Measurements from ENCODE around the gene GFOD1.
"Not testable (repeated sequence)": the region's sequence is repeated elsewhere in the genome, so short reads cannot be mapped to it uniquely, and the experiment has no call there.

The GFOD1 gene

GRCh38 chr6:13400772-13401171, 86.6 kb downstream of the GFOD1 start:
- DNase-seq: no peak

GRCh38 chr6:13398421-13398994, 88.9 kb downstream of the GFOD1 start:
- DNase-seq: no peak

GRCh38 chr6:13398069-13398381, 89.4 kb downstream of the GFOD1 start:
- DNase-seq: no peak

- no peak for DNase-seq
Observed at GRCh38 chr6:13397359-13398068, 89.9 kb downstream of the GFOD1 start.

GRCh38 chr6:13396241-13396792, 91.1 kb downstream of the GFOD1 start:
- DNase-seq: no peak

- peak; percentile 67 to 78 for DNase-seq
Observed at GRCh38 chr6:13395272-13396237, 91.8 kb downstream of the GFOD1 start.

- no peak for DNase-seq
Observed at GRCh38 chr6:13392462-13392861, 94.9 kb downstream of the GFOD1 start.

- no peak for DNase-seq
Observed at GRCh38 chr6:13391537-13391936, 95.9 kb downstream of the GFOD1 start.

GRCh38 chr6:13390658-13391057, 96.7 kb downstream of the GFOD1 start:
- DNase-seq: no peak

- DNase-seq: not testable (repeated sequence)
Observed at GRCh38 chr6:13389237-13389636, 98.2 kb downstream of the GFOD1 start.

- not testable (repeated sequence) for DNase-seq
Observed at GRCh38 chr6:13388769-13389168, 98.6 kb downstream of the GFOD1 start.

GRCh38 chr6:13384966-13385365, 102.4 kb downstream of the GFOD1 start:
- DNase-seq: no peak

GRCh38 chr6:13384506-13384905, 102.9 kb downstream of the GFOD1 start:
- DNase-seq: no peak

- DNase-seq: peak; percentile 59 to 72
Observed at GRCh38 chr6:13383328-13384163, 103.9 kb downstream of the GFOD1 start.

- DNase-seq: no peak
Observed at GRCh38 chr6:13380761-13381160, 106.6 kb downstream of the GFOD1 start.

- no peak for DNase-seq
Observed at GRCh38 chr6:13378669-13379590, 108.5 kb downstream of the GFOD1 start.

- peak in 1 of 2 donors; percentile 25 for DNase-seq
Observed at GRCh38 chr6:13377054-13377758, 110.2 kb downstream of the GFOD1 start.

GRCh38 chr6:13375360-13375878, 112.0 kb downstream of the GFOD1 start:
- DNase-seq: no peak

- no peak for DNase-seq
Observed at GRCh38 chr6:13373919-13374318, 113.5 kb downstream of the GFOD1 start.

- peak; percentile 66 to 68 for DNase-seq
Observed at GRCh38 chr6:13373488-13373886, 113.9 kb downstream of the GFOD1 start.

Data from inflammatory macrophage (primary cell).